ENCODE data around the gene EHF. TPM values are rescaled to one million over a fixed set of nuclear protein-coding genes. Genes with fewer than 3 reads are reported as not detected.

Gene EHF
- total and polyA plus RNA-seq, 4 donors = 8.9 to 144 (median 62.9) TPM

GRCh38 chr11:34649597-34649996 lies 28.7 kb downstream of the EHF start:
- 80 to 88% methylated on average over 2 of the region's 2 CpGs for WGBS, 2 donors
- H3K27me3 ChIP-seq (ENCODE audit: control insufficient read depth in 3 of 3, insufficient read depth in 3 of 3, low read length in 2 of 3) = no peaks in the 10 kb centered on the region
- peak overlapping the region in 1 of 2 donors; percentile 60 for H3K27ac ChIP-seq (ENCODE audit: low read depth in 1 of 2, low read length in 1 of 2)
- no peak for TF ChIP-seq CTCF (IDR thresholded peaks at IDR 0.05; ENCODE audit: control extremely low read depth, extremely low read depth)
- peaks cover 0 to 3% (median 0%) of the 10 kb centered on the region in 4 donors for H3K36me3 ChIP-seq (ENCODE audit: control insufficient read depth in 4 of 4, insufficient read depth in 4 of 4, low read length in 4 of 4)
- ATAC-seq (ENCODE audit: insufficient read depth, low FRiP score) (no peak), DNase-seq (no peak)
- no peak overlapping the region for H3K4me3 ChIP-seq
- H3K9me3 ChIP-seq (ENCODE audit: control insufficient read depth in 4 of 4, insufficient read depth in 3 of 4, low read length in 3 of 4) = peaks cover 0 to 2% (median 0%) of the 10 kb centered on the region in 4 donors
- peaks cover 0 to 3% (median 0%) of the 10 kb centered on the region in 5 donors for H3K4me1 ChIP-seq (ENCODE audit: control insufficient read depth in 5 of 5, insufficient read depth in 5 of 5, low read length in 5 of 5)
- H3K9ac ChIP-seq (ENCODE audit: insufficient read depth in 1 of 2, low read length in 2 of 2) = no peak overlapping the region

GRCh38 chr11:34650528-34650927 lies 29.6 kb downstream of the EHF start:
- Histone ChIP-seq H3K27me3 (ENCODE audit: control insufficient read depth in 3 of 3, insufficient read depth in 3 of 3, low read length in 2 of 3) (no peaks in the 10 kb centered on the region), H3K4me1 (ENCODE audit: control insufficient read depth in 5 of 5, insufficient read depth in 5 of 5, low read length in 5 of 5) (peaks cover 0 to 4% (median 0%) of the 10 kb centered on the region in 5 donors), H3K4me3 (no peak overlapping the region), H3K27ac (ENCODE audit: low read depth in 1 of 2, low read length in 1 of 2) (peak overlapping the region in 1 of 2 donors; percentile 60), H3K9ac (ENCODE audit: insufficient read depth in 1 of 2, low read length in 2 of 2) (no peak overlapping the region), H3K9me3 (ENCODE audit: control insufficient read depth in 4 of 4, insufficient read depth in 3 of 4, low read length in 3 of 4) (peaks cover 0 to 2% (median 0%) of the 10 kb centered on the region in 4 donors), H3K36me3 (ENCODE audit: control insufficient read depth in 4 of 4, insufficient read depth in 4 of 4, low read length in 4 of 4) (peaks cover 0 to 2% (median 0%) of the 10 kb centered on the region in 4 donors)
- TF ChIP-seq CTCF (IDR thresholded peaks at IDR 0.05; ENCODE audit: control extremely low read depth, extremely low read depth) = no peak
- 30 to 44% methylated on average over 6 of the region's 6 CpGs for WGBS, 2 donors
- no peak for ATAC-seq (ENCODE audit: insufficient read depth, low FRiP score)
- DNase-seq = peak; percentile 15 to 64 (median 41)

GRCh38 chr11:34651551-34651950 lies 30.7 kb downstream of the EHF start:
- Histone ChIP-seq H3K4me1 (ENCODE audit: control insufficient read depth in 5 of 5, insufficient read depth in 5 of 5, low read length in 5 of 5) (peaks cover 0 to 4% (median 0%) of the 10 kb centered on the region in 5 donors), H3K9ac (ENCODE audit: insufficient read depth in 1 of 2, low read length in 2 of 2) (no peak overlapping the region), H3K4me3 (no peak overlapping the region), H3K27ac (ENCODE audit: low read depth in 1 of 2, low read length in 1 of 2) (no peak overlapping the region), H3K9me3 (ENCODE audit: control insufficient read depth in 4 of 4, insufficient read depth in 3 of 4, low read length in 3 of 4) (peaks cover 0 to 2% (median 0%) of the 10 kb centered on the region in 4 donors), H3K27me3 (ENCODE audit: control insufficient read depth in 3 of 3, insufficient read depth in 3 of 3, low read length in 2 of 3) (no peaks in the 10 kb centered on the region), H3K36me3 (ENCODE audit: control insufficient read depth in 4 of 4, insufficient read depth in 4 of 4, low read length in 4 of 4) (peaks cover 0 to under 1% (median 0%) of the 10 kb centered on the region in 4 donors)
- TF ChIP-seq CTCF (IDR thresholded peaks at IDR 0.05; ENCODE audit: control extremely low read depth, extremely low read depth) = no peak
- DNase-seq (no peak), ATAC-seq (ENCODE audit: insufficient read depth, low FRiP score) (no peak)
- 59 to 65% methylated on average over 3 of the region's 3 CpGs for WGBS, 2 donors
